ENCODE results near the gene VDAC1. TPM values are rescaled to one million over a fixed set of nuclear protein-coding genes. Genes with fewer than 3 reads are reported as not detected.
A peak's percentile ranks its signal among the peaks of the same experiment; 100 is the strongest.

VDAC1 gene
- total and polyA plus RNA-seq, 10 of the 15 experiments (the other 5 are each of a cell fraction or from before 2014, with no cell fraction given): 245 to 488 (median 349) TPM

- TF ChIP-seq MXI1 (IDR thresholded peaks at IDR 0.05; ENCODE audit: low read depth, low read length): peak; percentile 10; the same call in 1 of the 2 replicates
- TF ChIP-seq EED (IDR thresholded peaks at IDR 0.05; ENCODE audit: low read depth): no peak
- no peak for TF ChIP-seq SP1 (IDR thresholded peaks at IDR 0.05; ENCODE audit: low read depth, low read length)
- no peak for TF ChIP-seq IKZF1 (conservative IDR thresholded peaks at IDR 0.05)
- TF ChIP-seq POLR2AphosphoS2 (IDR thresholded peaks at IDR 0.05; ENCODE audit: low read depth, low read length): no peak
- TF ChIP-seq DPF2 (IDR thresholded peaks at IDR 0.05): peak; percentile 39; the same call in 1 of the 2 replicates
- TF ChIP-seq KAT2A (conservative IDR thresholded peaks at IDR 0.05; ENCODE audit: control insufficient read depth, low read depth, low read length): no peak
- no peak for TF ChIP-seq BHLHE40 (IDR thresholded peaks at IDR 0.05; ENCODE audit: borderline replicate concordance in 1 of 2, low read depth in 2 of 2, low read length in 1 of 2)
- TF ChIP-seq ZNF24 (IDR thresholded peaks at IDR 0.05): no peak
- 0 out of 2 replicates have a peak, but pooled peaks have one; percentile 23 for TF ChIP-seq NFIC (IDR thresholded peaks at IDR 0.05; ENCODE audit: low read depth, low read length)
- TF ChIP-seq POLR2A (IDR thresholded peaks at IDR 0.05; ENCODE audit: low read depth, low read length): peak; percentile 59
- TF ChIP-seq POU2F2 (IDR thresholded peaks at IDR 0.05; ENCODE audit: borderline replicate concordance, low read depth, low read length): no peak
- TF ChIP-seq JUNB (IDR thresholded peaks at IDR 0.05): no peak
- TF ChIP-seq PRDM15 (CRISPR knock-in tag; IDR thresholded peaks at IDR 0.05): no peak
- TF ChIP-seq, protein P1, sequence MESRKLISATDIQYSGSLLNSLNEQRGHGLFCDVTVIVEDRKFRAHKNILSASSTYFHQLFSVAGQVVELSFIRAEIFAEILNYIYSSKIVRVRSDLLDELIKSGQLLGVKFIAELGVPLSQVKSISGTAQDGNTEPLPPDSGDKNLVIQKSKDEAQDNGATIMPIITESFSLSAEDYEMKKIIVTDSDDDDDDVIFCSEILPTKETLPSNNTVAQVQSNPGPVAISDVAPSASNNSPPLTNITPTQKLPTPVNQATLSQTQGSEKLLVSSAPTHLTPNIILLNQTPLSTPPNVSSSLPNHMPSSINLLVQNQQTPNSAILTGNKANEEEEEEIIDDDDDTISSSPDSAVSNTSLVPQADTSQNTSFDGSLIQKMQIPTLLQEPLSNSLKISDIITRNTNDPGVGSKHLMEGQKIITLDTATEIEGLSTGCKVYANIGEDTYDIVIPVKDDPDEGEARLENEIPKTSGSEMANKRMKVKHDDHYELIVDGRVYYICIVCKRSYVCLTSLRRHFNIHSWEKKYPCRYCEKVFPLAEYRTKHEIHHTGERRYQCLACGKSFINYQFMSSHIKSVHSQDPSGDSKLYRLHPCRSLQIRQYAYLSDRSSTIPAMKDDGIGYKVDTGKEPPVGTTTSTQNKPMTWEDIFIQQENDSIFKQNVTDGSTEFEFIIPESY (IDR thresholded peaks at IDR 0.05): no peak
- TF ChIP-seq HDAC6 (IDR thresholded peaks at IDR 0.05; ENCODE audit: unreplicated experiment): no peak
These were observed 1.5 kb downstream of the VDAC1 start (continued) for GRCh38 chr5:134003064-134003816.
